Transverse colon (tissue), 4 donors: ENCODE data around the gene UAP1L1. TPM values are rescaled to one million over a fixed set of nuclear protein-coding genes. Genes with fewer than 3 reads are reported as not detected.

ENCODE experiments used
- DNase-seq: peaks from one replicate; pipeline ENCODE4 v3.0.0-alpha.2; 2019
- H3K27ac ChIP-seq, 4 donors: fragments of 200-600 bp; sonication (generic); 2 replicates each; pipeline ENCODE4 v1.5.1; 2016 to 2018; ENCODE audit warnings: inconsistent platforms in 4 of 4
- H3K27me3 ChIP-seq: fragments of 200-600 bp; sonication (generic); 2 replicates; pipeline ENCODE4 v1.5.1; 2017; ENCODE audit warnings: inconsistent platforms
- H3K36me3 ChIP-seq, 4 donors: fragments of 200-600 bp; sonication (generic); 2 replicates each; pipeline ENCODE4 v1.5.1; 2017 to 2019; ENCODE audit warnings: inconsistent platforms in 4 of 4
- H3K4me1 ChIP-seq, 4 donors: fragments of 200-600 bp; sonication (generic); 2 replicates each; pipeline ENCODE4 v1.5.1; 2017 to 2020; ENCODE audit warnings: inconsistent platforms in 4 of 4
- H3K4me3 ChIP-seq, 4 donors: fragments of 200-600 bp; sonication (generic); 1 replicate in 1 of 4; 2 replicates in 3 of 4; pipeline versions ENCODE4 v1.5.1 to v1.6.1; 2017 to 2019; ENCODE audit warnings: inconsistent platforms in 4 of 4
- H3K9me3 ChIP-seq, 2 donors: fragments of 200-600 bp; sonication (generic); 2 replicates each; pipeline ENCODE4 v1.5.1; 2017 to 2019; ENCODE audit warnings: inconsistent platforms in 2 of 2
- CTCF ChIP-seq, 5 experiments: fragments of 200-600 bp in 3 of 5; fragments of 450-650 bp in 2 of 5; sonication (generic) in 3 of 5; IDR thresholded peaks; 1 replicate in 2 of 5; 2 replicates in 3 of 5; pipeline ENCODE4 v1.5.1; 2016 to 2017; ENCODE audit warnings: antibody characterized with exemption in 5 of 5, inconsistent platforms in 3 of 5, mild to moderate bottlenecking in 2 of 5, moderate library complexity in 1 of 5
- EP300 ChIP-seq: sonication (generic); formaldehyde crosslinking; IDR thresholded peaks from one replicate; pipeline ENCODE4 v1.6.1; 2017; ENCODE audit warnings: antibody characterized with exemption, low read depth
- POLR2A ChIP-seq: fragments of 450-650 bp; IDR thresholded peaks from one replicate; pipeline ENCODE4 v1.6.1; 2016; ENCODE audit warnings: antibody characterized with exemption, mild to moderate bottlenecking, moderate library complexity
- POLR2AphosphoS5 ChIP-seq, 3 donors: sonication (generic); formaldehyde crosslinking; IDR thresholded peaks; one replicate each; pipeline ENCODE4 v1.6.1; 2016; ENCODE audit warnings: antibody characterized with exemption in 3 of 3
- WGBS, 2 donors: methylation state at CpG; one replicate each; pipeline ENCODE4 v1.1.5; 2018; ENCODE audit warnings: low coverage in 1 of 2; 5-methylcytosine and 5-hydroxymethylcytosine counted together
- in situ Hi-C, 4 donors: fragments of 200-750 bp; cut with MboI; loops; one replicate each; pipeline versions ENCODE4 v1.15.0 to v1.15.1; 2017; ENCODE audit warnings: low sequenced_read_pairs in 3 of 4, low pct_ligation_motif_present in 1 of 4, low pct_unique_long_range_greater_than_20kb in 1 of 4
- intact Hi-C: fragments of 100-400 bp; cut with DNase I; formaldehyde crosslinking; loops from one replicate; pipeline ENCODE4 v1.15.1; 2023; ENCODE audit warnings: low total_unique reads
- total RNA-seq, 4 donors: library from RNA; depleted of rRNA; stranded (reverse); fragments of >200 nt; gene quantifications; one replicate each; pipeline ENCODE4 v1.1.0, GENCODE V29; 2016

UAP1L1 gene
- total RNA-seq, 4 donors from 2014 or later, result 6.4 to 28.8 (median 11.7) TPM

- peak within 1 kb of the TSS; percentile 46 to 94 (median 72) for H3K4me3 ChIP-seq
- peaks cover 0 to 18% (median 11%) of the 10 kb centered on the region in 4 donors for H3K4me1 ChIP-seq
- no peaks in the 10 kb centered on the region for H3K36me3 ChIP-seq
- in situ Hi-C loops (loop anchor here in 1 of 4 donors (25.0 kb wide), 1 partner anchor 97 kb away; the partner anchor contains the start of genes NDOR1, RNF208, TMEM203 and TPRN), intact Hi-C loops (no loop called here)
- DNase-seq, result peak; percentile 80
- 9% methylated on average over 17 of the region's 70 CpGs; no CpG with 5 or more reads in 1 of the 2 donors for WGBS, 2 donors
- peaks cover 26% of the 10 kb centered on the region for H3K27me3 ChIP-seq
- TF ChIP-seq POLR2AphosphoS5 (IDR thresholded peaks at IDR 0.05) (peak in 1 of 3 donors; percentile 34), CTCF (IDR thresholded peaks at IDR 0.05) (no peak)
- H3K9me3 ChIP-seq, result no peaks in the 10 kb centered on the region
- peak within 1 kb of the TSS; percentile 42 to 70 (median 50) for H3K27ac ChIP-seq
These were observed 37.5 kb downstream of the UAP1L1 start, which contains the start of gene DPP7 for GRCh38 chr9:137114613-137115393. Gene DPP7 (minus strand): TSS chr9:137114733. CDS start chr9:137114713, 20 bp downstream.

- Histone ChIP-seq H3K9me3 (no peaks in the 10 kb centered on the region), H3K36me3 (no peaks in the 10 kb centered on the region), H3K4me3 (no peak overlapping the region), H3K4me1 (peaks cover 0 to 18% (median 11%) of the 10 kb centered on the region in 4 donors), H3K27ac (no peak overlapping the region), H3K27me3 (peaks cover 26% of the 10 kb centered on the region)
- in situ Hi-C loops (loop anchor here in 1 of 4 donors (25.0 kb wide), 1 partner anchor 97 kb away; the partner anchor contains the start of genes NDOR1, RNF208, TMEM203 and TPRN), intact Hi-C loops (no loop called here)
- DNase-seq, result no peak
- 78% methylated on average over 19 of the region's 21 CpGs; no CpG with 5 or more reads in 1 of the 2 donors for WGBS, 2 donors
- TF ChIP-seq EP300, result no peak
- no peak for TF ChIP-seq CTCF (IDR thresholded peaks at IDR 0.05)
- TF ChIP-seq POLR2AphosphoS5 (IDR thresholded peaks at IDR 0.05), result no peak
- no peak for TF ChIP-seq POLR2A
These were observed 38.2 kb downstream of the UAP1L1 start for GRCh38 chr9:137115394-137116026.

GRCh38 chr9:137116027-137116507 is 38.8 kb downstream of the UAP1L1 start:
- no peak overlapping the region for H3K4me3 ChIP-seq
- in situ Hi-C loops (loop anchor here in 1 of 4 donors (25.0 kb wide), 1 partner anchor 96 kb away; the partner anchor contains the start of genes NDOR1, RNF208, TMEM203 and TPRN), intact Hi-C loops (no loop called here)
- no peak for DNase-seq
- 67% methylated on average over 6 of the region's 6 CpGs; no CpG with 5 or more reads in 1 of the 2 donors for WGBS, 2 donors
- H3K4me1 ChIP-seq, result peaks cover 0 to 18% (median 11%) of the 10 kb centered on the region in 4 donors
- H3K9me3 ChIP-seq, result no peaks in the 10 kb centered on the region
- H3K36me3 ChIP-seq, result no peaks in the 10 kb centered on the region
- TF ChIP-seq CTCF (IDR thresholded peaks at IDR 0.05), result no peak
- TF ChIP-seq POLR2AphosphoS5 (IDR thresholded peaks at IDR 0.05), result no peak
- TF ChIP-seq POLR2A, result no peak
- TF ChIP-seq EP300, result no peak
- H3K27me3 ChIP-seq, result peaks cover 26% of the 10 kb centered on the region
- H3K27ac ChIP-seq, result no peak overlapping the region

- no peaks in the 10 kb centered on the region for H3K9me3 ChIP-seq
- intact Hi-C loops (no loop called here), in situ Hi-C loops (loop anchor here in 1 of 4 donors (25.0 kb wide), 1 partner anchor 96 kb away; the partner anchor contains the start of genes NDOR1, RNF208, TMEM203 and TPRN)
- no peaks in the 10 kb centered on the region for H3K36me3 ChIP-seq
- H3K27ac ChIP-seq, result no peak overlapping the region
- H3K4me1 ChIP-seq, result peaks cover 0 to 18% (median 11%) of the 10 kb centered on the region in 4 donors
- TF ChIP-seq CTCF (IDR thresholded peaks at IDR 0.05) (no peak), EP300 (no peak), POLR2AphosphoS5 (IDR thresholded peaks at IDR 0.05) (no peak), POLR2A (no peak)
- no peak overlapping the region for H3K4me3 ChIP-seq
- peaks cover 26% of the 10 kb centered on the region for H3K27me3 ChIP-seq
- WGBS, 2 donors, result 78 to 88% methylated on average over 15 to 17 of the region's 17 CpGs
- DNase-seq, result no peak
These were observed 39.4 kb downstream of the UAP1L1 start for GRCh38 chr9:137116728-137117127.
